ENCODE measurements around the gene TMC1. TPM values are rescaled to one million over a fixed set of nuclear protein-coding genes. Genes with fewer than 3 reads are reported as not detected.

The TMC1 gene
- total RNA-seq, 2 donors from 2014 or later, result not detected

DNA sequence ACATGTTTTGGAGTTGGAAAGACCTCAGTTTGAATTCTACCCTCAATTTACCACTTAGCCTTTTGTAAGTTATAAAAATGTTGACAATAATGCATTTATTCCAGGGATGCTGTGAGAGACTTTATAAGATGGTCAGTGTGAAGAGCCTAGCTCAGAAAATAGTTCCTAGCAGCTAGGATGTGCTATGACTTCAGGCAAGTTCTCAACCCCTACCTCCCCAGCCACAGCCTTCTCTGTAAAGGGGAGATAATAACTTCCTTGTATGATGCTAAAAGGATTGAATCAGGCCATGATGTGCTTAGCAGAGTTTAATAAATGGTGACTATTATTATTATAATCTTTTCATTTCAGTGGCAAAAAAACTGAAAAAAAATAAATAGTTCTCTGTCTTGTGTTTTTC lies 353.8 kb downstream of the TMC1 start:
- Histone ChIP-seq H3K36me3 (no peaks in the 10 kb centered on the region), H3K27me3 (replicated peaks; ENCODE audit: insufficient read depth) (no peaks in the 10 kb centered on the region), H3K4me3 (no peak overlapping the region), H3K9me3 (no peaks in the 10 kb centered on the region), H3K4me1 (ENCODE audit: control insufficient read depth in 1 of 2, low read depth in 2 of 2) (peaks cover 12 to 26% of the 10 kb centered on the region in 2 donors), H3K27ac (no peak overlapping the region)
- DNase-seq (ENCODE audit: low spot score) (no peak), ATAC-seq (ENCODE audit: insufficient number of reproducible peaks, low FRiP score, low read depth) (no peak)
- TF ChIP-seq, protein P1, sequence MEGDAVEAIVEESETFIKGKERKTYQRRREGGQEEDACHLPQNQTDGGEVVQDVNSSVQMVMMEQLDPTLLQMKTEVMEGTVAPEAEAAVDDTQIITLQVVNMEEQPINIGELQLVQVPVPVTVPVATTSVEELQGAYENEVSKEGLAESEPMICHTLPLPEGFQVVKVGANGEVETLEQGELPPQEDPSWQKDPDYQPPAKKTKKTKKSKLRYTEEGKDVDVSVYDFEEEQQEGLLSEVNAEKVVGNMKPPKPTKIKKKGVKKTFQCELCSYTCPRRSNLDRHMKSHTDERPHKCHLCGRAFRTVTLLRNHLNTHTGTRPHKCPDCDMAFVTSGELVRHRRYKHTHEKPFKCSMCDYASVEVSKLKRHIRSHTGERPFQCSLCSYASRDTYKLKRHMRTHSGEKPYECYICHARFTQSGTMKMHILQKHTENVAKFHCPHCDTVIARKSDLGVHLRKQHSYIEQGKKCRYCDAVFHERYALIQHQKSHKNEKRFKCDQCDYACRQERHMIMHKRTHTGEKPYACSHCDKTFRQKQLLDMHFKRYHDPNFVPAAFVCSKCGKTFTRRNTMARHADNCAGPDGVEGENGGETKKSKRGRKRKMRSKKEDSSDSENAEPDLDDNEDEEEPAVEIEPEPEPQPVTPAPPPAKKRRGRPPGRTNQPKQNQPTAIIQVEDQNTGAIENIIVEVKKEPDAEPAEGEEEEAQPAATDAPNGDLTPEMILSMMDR (IDR thresholded peaks at IDR 0.05), result no peak

DNA sequence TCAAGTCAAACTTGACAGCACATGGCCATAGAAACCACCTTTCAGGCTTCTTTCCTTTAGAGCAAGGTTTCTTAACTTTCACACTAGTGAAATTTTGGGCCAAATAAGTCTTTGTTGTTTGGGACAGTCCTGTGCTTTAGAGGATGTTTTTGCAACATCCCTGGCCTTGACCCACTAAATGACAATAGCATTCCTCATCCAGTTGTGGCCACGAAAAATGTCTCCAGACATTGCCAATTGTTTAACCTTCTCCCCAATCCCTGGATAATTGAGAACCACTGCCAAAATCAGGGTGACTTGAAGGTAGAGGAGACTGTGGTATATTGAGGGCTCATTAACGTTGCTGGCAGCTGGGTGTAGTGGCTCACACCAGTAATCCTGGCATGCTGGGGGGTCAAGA lies 359.4 kb downstream of the TMC1 start:
- Histone ChIP-seq H3K27me3 (replicated peaks; ENCODE audit: insufficient read depth) (no peaks in the 10 kb centered on the region), H3K4me1 (ENCODE audit: control insufficient read depth in 1 of 2, low read depth in 2 of 2) (peaks cover 0 to 12% of the 10 kb centered on the region in 2 donors), H3K9me3 (no peaks in the 10 kb centered on the region), H3K36me3 (no peaks in the 10 kb centered on the region), H3K4me3 (no peak overlapping the region), H3K27ac (no peak overlapping the region)
- no peak for DNase-seq (ENCODE audit: low spot score)
- no peak for ATAC-seq (ENCODE audit: insufficient number of reproducible peaks, low FRiP score, low read depth)
- TF ChIP-seq, protein P1 (IDR thresholded peaks at IDR 0.05), result no peak

DNA sequence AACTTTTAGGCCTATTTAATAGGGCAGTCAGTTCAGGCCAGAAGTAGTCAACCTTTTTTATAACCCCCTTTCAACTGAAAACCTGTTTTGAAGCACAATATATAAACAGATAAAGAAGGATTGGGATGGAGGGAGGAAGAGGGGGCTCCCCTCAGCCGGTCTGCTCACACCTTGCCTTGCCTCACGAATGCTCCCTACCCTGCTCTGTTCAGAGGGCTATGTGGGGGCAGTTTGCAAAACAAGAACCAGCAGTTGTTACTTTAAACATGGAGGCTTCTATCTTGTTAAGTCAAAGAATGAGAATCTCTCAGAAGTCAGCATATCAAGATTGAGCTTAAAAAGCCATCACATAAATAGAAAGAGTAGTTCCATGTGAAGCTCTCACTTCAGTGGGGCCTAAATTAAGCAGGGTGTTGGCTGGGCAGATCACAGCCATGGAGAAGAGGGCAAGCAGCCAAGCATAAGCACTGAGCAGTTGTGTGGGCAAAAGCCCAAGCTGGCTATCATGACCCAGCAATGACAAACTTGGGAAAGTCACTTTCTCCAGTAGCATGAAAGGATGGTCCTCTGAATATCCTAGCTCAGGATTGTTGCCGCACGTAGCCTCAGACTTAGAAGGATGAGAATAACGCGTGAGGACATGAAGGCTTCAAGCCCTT lies 360.8 kb downstream of the TMC1 start:
- H3K4me1 ChIP-seq (ENCODE audit: control insufficient read depth in 1 of 2, low read depth in 2 of 2), result peaks cover 0 to 12% of the 10 kb centered on the region in 2 donors
- TF ChIP-seq, protein P1 (IDR thresholded peaks at IDR 0.05), result no peak
- no peaks in the 10 kb centered on the region for H3K9me3 ChIP-seq
- H3K27me3 ChIP-seq (replicated peaks; ENCODE audit: insufficient read depth), result no peaks in the 10 kb centered on the region
- H3K36me3 ChIP-seq, result no peaks in the 10 kb centered on the region
- peak overlapping the region; percentile 29 to 64 for H3K27ac ChIP-seq
- DNase-seq (ENCODE audit: low spot score) (peak; percentile 21), ATAC-seq (ENCODE audit: insufficient number of reproducible peaks, low FRiP score, low read depth) (peak; percentile 91)
- H3K4me3 ChIP-seq, result no peak overlapping the region

DNA sequence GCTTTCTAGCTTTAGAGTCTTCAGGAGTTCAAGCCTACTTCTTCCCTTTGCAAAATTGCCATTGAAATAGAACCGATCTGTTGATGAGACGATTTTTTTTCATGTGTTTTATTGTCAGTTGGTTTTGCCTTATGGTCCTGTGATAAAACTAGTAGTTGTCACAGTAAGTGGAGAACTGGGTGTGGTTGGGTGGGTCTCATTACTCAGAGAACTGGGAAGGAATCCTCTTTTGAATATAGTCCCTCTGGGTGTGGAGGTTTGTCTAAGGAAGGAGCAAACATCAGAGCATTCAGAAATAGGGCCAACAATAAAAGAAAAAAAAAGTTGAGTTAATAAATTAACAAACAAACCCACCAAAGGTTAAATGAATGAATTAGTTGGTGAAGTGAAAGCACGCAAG lies 362.5 kb downstream of the TMC1 start:
- no peaks in the 10 kb centered on the region for H3K36me3 ChIP-seq
- no peak for ATAC-seq (ENCODE audit: insufficient number of reproducible peaks, low FRiP score, low read depth)
- H3K27me3 ChIP-seq (replicated peaks; ENCODE audit: insufficient read depth), result no peaks in the 10 kb centered on the region
- H3K9me3 ChIP-seq, result no peaks in the 10 kb centered on the region
- no peak overlapping the region for H3K4me3 ChIP-seq
- peaks cover 0 to 12% of the 10 kb centered on the region in 2 donors for H3K4me1 ChIP-seq (ENCODE audit: control insufficient read depth in 1 of 2, low read depth in 2 of 2)
- no peak for DNase-seq (ENCODE audit: low spot score)
- TF ChIP-seq, protein P1 (IDR thresholded peaks at IDR 0.05), result no peak
- no peak overlapping the region for H3K27ac ChIP-seq

DNA sequence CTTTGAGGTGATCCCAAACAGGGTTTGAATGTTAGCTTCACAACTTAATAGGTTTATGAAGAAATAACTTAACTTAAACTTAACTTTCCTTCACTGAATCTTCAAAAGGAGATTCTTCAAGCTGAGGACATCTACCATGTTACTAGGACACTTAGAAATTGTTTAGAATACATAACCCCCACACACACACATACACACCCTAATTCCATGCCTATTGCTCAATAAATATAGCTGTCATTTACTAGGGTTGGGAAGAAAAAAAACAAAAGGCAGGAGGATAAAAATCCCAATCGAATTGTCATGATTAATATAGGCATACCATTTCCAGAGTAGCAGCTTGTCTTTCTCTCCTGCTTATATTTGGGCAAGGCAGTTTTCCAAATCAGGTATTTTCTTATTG lies 363.1 kb downstream of the TMC1 start:
- no peaks in the 10 kb centered on the region for H3K9me3 ChIP-seq
- DNase-seq (ENCODE audit: low spot score), result no peak
- no peak for ATAC-seq (ENCODE audit: insufficient number of reproducible peaks, low FRiP score, low read depth)
- no peaks in the 10 kb centered on the region for H3K27me3 ChIP-seq (replicated peaks; ENCODE audit: insufficient read depth)
- no peak overlapping the region for H3K27ac ChIP-seq
- H3K4me1 ChIP-seq (ENCODE audit: control insufficient read depth in 1 of 2, low read depth in 2 of 2), result peaks cover 0 to 12% of the 10 kb centered on the region in 2 donors
- no peak overlapping the region for H3K4me3 ChIP-seq
- H3K36me3 ChIP-seq, result peaks cover 5% of the 10 kb centered on the region
- TF ChIP-seq, protein P1 (IDR thresholded peaks at IDR 0.05), result no peak

Other genes starting within 250 kb of the TMC1 start
- 100 to 1,000 TPM; 160 to 195 TPM for gene ZFAND5, start 156.4 kb upstream of the TMC1 start, total RNA-seq